OCI-M2 (cell line): ENCODE results near the gene PKHD1.

Experiments used
- DNase-seq: peaks from one replicate; lab custom pipeline; 2025; ENCODE audit not compliant: unreplicated experiment; lab: John Stamatoyannopoulos, UW

The PKHD1 gene

GRCh38 chr6:52087498-52087999, at the start of gene PKHD1:
Gene PKHD1 (minus strand): TSS chr6:52087613. CDS start chr6:52084933, 2,680 bp downstream.
- no peak for DNase-seq

GRCh38 chr6:52136934-52137467, 49.6 kb upstream of the PKHD1 start:
- DNase-seq, result no peak

- no peak for DNase-seq
These were observed 48.6 kb upstream of the PKHD1 start for GRCh38 chr6:52136055-52136454.

GRCh38 chr6:52135217-52135616, 47.8 kb upstream of the PKHD1 start:
- DNase-seq, result no peak

GRCh38 chr6:52134011-52134410, 46.6 kb upstream of the PKHD1 start:
- DNase-seq, result no peak

- DNase-seq, result no peak
These were observed 45.9 kb upstream of the PKHD1 start for GRCh38 chr6:52133324-52133723.

GRCh38 chr6:52132292-52132691, 44.9 kb upstream of the PKHD1 start:
- no peak for DNase-seq

- no peak for DNase-seq
These were observed 43.0 kb upstream of the PKHD1 start for GRCh38 chr6:52130440-52130839.

- no peak for DNase-seq
These were observed 40.5 kb upstream of the PKHD1 start for GRCh38 chr6:52127957-52128356.

- no peak for DNase-seq
These were observed 38.8 kb upstream of the PKHD1 start for GRCh38 chr6:52126231-52126630.

GRCh38 chr6:52125572-52125971, 38.2 kb upstream of the PKHD1 start:
- DNase-seq, result no peak

GRCh38 chr6:52125139-52125538, 37.7 kb upstream of the PKHD1 start:
- DNase-seq, result no peak

- DNase-seq, result no peak
These were observed 37.0 kb upstream of the PKHD1 start for GRCh38 chr6:52124126-52125121.

- no peak for DNase-seq
These were observed 35.8 kb upstream of the PKHD1 start for GRCh38 chr6:52123251-52123650.

GRCh38 chr6:52117352-52117751, 29.9 kb upstream of the PKHD1 start:
- DNase-seq, result no peak

GRCh38 chr6:52116605-52116948, 29.2 kb upstream of the PKHD1 start:
- no peak for DNase-seq

- no peak for DNase-seq
These were observed 28.6 kb upstream of the PKHD1 start for GRCh38 chr6:52115891-52116604.

- no peak for DNase-seq
These were observed 27.8 kb upstream of the PKHD1 start for GRCh38 chr6:52115145-52115741.

GRCh38 chr6:52109171-52109571, 21.8 kb upstream of the PKHD1 start:
- no peak for DNase-seq

- DNase-seq, result no peak
These were observed 20.7 kb upstream of the PKHD1 start for GRCh38 chr6:52108128-52108527.

- no peak for DNase-seq
These were observed 19.6 kb upstream of the PKHD1 start for GRCh38 chr6:52106994-52107393.
